ENCODE data around the gene LRRC74B. TPM values are rescaled to one million over a fixed set of nuclear protein-coding genes. Genes with fewer than 3 reads are reported as not detected.

The LRRC74B gene
- total and polyA plus RNA-seq, 2 experiments from 2014 or later: 0.12 TPM; not detected in 1

DNA sequence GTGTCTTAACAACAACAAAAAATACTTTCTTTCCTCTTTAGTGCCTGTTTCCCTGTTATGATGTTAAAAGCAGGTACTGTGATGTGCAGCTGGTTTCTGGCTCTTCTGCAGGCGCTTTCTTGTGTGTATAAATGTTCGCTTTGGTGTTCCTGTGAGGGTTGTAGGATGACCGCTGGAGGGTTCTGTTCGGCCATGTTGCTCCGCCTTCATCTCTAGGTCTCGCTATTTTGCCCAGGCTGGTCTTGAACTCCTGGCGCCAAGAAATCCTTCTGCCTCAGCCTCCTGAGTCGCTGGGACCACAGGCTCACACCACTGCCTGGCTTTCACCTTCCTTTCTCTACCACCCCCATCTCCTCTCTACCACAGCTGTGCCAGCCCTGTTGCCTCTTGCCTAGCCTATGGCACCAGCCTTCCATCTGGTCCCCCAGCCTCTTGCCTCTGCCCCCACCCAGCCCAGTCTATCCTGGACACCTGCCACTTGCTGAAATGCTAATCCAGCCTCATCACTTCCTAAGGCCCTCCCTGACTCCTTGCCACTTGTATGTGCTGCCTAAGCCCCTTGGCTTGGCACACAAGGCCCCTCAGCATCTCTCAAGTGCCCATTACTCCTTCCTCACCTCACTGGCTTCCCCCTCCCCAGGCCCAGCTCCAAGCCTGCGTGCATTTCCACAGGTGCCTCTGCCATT, 5.5 kb downstream of the LRRC74B start:
- Histone ChIP-seq H3K4me1 (ENCODE audit: low read depth) (no peaks in the 10 kb centered on the region), H3K9me3 (ENCODE audit: low read depth) (no peaks in the 10 kb centered on the region), H3K4me3 (no peak overlapping the region), H3K36me3 (no peaks in the 10 kb centered on the region), H3K27me3 (no peaks in the 10 kb centered on the region), H3K27ac (no peak overlapping the region)
- DNase-seq (ENCODE audit: low read depth in 1 of 2, low spot score in 1 of 2): no peak
- TF ChIP-seq, protein P1, sequence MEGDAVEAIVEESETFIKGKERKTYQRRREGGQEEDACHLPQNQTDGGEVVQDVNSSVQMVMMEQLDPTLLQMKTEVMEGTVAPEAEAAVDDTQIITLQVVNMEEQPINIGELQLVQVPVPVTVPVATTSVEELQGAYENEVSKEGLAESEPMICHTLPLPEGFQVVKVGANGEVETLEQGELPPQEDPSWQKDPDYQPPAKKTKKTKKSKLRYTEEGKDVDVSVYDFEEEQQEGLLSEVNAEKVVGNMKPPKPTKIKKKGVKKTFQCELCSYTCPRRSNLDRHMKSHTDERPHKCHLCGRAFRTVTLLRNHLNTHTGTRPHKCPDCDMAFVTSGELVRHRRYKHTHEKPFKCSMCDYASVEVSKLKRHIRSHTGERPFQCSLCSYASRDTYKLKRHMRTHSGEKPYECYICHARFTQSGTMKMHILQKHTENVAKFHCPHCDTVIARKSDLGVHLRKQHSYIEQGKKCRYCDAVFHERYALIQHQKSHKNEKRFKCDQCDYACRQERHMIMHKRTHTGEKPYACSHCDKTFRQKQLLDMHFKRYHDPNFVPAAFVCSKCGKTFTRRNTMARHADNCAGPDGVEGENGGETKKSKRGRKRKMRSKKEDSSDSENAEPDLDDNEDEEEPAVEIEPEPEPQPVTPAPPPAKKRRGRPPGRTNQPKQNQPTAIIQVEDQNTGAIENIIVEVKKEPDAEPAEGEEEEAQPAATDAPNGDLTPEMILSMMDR (IDR thresholded peaks at IDR 0.05; ENCODE audit: low read depth, low read length): no peak

DNA sequence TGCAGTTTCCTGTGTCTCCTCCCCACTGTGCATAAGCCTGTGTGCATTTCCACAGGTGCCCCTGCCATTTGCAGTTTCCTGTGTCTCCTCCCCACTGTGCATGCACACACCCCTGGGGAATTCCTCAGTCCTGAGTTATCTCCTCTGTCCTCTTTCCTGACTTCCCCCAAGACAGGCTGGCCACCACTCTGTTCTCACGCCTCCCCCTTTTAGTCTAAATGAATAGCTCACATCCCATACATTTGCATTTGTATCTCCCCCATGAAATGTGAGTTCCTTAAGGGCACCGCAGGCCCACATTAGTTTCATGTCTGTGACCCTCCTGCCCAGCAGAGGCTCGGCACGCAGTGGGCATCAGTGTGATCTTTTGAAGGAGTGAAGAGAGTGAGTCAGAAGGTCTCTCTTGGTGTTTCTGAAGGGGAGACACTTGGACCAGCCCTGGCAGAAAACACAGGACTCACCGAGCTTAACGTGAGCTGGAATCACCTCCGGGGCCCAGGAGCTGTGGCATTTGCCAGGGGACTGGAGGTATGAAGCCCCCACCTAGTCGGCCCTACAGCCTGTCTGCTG, 6.2 kb downstream of the LRRC74B start:
- DNase-seq (ENCODE audit: low read depth in 1 of 2, low spot score in 1 of 2): no peak
- Histone ChIP-seq H3K9me3 (ENCODE audit: low read depth) (no peaks in the 10 kb centered on the region), H3K27me3 (no peaks in the 10 kb centered on the region), H3K4me1 (ENCODE audit: low read depth) (no peaks in the 10 kb centered on the region), H3K27ac (no peak overlapping the region), H3K36me3 (no peaks in the 10 kb centered on the region), H3K4me3 (no peak overlapping the region)
- TF ChIP-seq, protein P1 (IDR thresholded peaks at IDR 0.05; ENCODE audit: low read depth, low read length): no peak

DNA sequence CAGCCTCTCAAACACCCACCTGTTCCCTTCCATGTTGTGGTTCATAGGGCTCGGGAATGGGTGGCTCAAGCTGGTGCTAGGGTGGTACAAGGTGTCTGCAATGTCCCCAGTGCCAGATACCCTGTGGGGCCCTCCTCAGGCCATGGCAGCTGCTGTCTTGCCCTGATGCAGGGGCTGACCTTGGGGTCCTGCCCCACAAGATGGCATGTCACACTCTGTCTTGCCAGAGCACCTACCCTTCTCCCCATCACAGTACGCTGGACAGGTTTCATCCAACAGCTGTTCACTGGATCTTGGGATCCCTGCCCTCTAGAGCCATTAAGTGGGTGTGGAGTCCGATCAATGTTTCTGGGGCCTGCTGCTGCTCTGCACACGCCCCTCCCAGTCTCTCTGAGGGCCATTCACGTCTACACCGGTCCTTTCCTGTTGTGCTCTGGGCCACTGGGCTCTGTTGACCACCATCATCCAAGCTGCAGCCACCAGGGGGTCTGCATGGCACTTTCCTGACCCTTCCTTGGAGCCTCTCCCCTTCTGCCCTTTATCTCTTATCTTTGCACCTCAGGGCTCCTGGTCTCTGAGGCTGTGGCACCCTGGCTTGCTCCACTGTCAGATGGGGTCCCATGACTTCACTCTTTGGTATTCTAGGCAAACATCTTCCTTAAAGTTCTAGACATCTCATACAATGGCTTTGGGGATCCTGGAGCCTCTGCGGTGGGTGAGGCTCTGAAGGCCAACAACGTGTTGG, 7.1 kb downstream of the LRRC74B start:
- Histone ChIP-seq H3K4me1 (ENCODE audit: low read depth) (no peaks in the 10 kb centered on the region), H3K36me3 (no peaks in the 10 kb centered on the region), H3K4me3 (no peak overlapping the region), H3K27ac (no peak overlapping the region), H3K27me3 (no peaks in the 10 kb centered on the region), H3K9me3 (ENCODE audit: low read depth) (no peaks in the 10 kb centered on the region)
- TF ChIP-seq, protein P1 (IDR thresholded peaks at IDR 0.05; ENCODE audit: low read depth, low read length): no peak
- DNase-seq (ENCODE audit: low read depth in 1 of 2, low spot score in 1 of 2): no peak

DNA sequence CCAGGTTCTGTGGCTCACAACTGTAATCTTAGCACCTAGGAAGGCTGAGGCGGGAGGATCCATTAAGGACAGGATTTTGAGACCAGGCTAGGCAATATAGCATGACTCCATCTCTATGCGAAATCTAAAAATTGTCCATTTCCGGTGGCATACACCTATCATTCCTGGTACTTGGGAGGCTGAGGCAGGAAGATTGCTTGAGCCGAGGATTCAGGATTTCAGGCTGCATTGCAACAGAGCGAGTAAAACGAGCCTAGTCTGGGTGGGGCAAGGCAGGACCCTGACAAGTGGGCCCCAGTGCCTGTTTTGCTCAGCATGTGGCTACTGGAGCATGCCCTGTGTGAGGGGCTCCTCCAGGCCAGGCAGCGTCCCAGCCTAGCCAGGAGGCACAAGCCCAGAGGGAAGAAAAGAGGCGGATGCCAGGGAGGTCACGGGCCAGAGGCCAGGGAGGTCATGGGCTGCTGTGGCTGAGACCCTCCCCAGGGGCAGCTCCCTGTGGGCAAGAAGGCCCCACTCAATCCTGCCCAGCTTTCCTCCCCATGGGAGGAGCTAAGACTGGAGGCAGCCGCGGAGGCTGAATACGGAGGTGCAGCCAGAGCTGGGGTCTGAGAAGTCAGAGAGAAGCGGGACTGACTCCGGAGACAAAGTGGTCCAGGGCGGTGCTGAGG, 8.4 kb downstream of the LRRC74B start:
- no peak for DNase-seq (ENCODE audit: low read depth in 1 of 2, low spot score in 1 of 2)
- H3K9me3 ChIP-seq (ENCODE audit: low read depth): no peaks in the 10 kb centered on the region
- no peak overlapping the region for H3K4me3 ChIP-seq
- no peaks in the 10 kb centered on the region for H3K27me3 ChIP-seq
- no peaks in the 10 kb centered on the region for H3K36me3 ChIP-seq
- TF ChIP-seq, protein P1 (IDR thresholded peaks at IDR 0.05; ENCODE audit: low read depth, low read length): no peak
- H3K4me1 ChIP-seq (ENCODE audit: low read depth): no peaks in the 10 kb centered on the region
- no peak overlapping the region for H3K27ac ChIP-seq

DNA sequence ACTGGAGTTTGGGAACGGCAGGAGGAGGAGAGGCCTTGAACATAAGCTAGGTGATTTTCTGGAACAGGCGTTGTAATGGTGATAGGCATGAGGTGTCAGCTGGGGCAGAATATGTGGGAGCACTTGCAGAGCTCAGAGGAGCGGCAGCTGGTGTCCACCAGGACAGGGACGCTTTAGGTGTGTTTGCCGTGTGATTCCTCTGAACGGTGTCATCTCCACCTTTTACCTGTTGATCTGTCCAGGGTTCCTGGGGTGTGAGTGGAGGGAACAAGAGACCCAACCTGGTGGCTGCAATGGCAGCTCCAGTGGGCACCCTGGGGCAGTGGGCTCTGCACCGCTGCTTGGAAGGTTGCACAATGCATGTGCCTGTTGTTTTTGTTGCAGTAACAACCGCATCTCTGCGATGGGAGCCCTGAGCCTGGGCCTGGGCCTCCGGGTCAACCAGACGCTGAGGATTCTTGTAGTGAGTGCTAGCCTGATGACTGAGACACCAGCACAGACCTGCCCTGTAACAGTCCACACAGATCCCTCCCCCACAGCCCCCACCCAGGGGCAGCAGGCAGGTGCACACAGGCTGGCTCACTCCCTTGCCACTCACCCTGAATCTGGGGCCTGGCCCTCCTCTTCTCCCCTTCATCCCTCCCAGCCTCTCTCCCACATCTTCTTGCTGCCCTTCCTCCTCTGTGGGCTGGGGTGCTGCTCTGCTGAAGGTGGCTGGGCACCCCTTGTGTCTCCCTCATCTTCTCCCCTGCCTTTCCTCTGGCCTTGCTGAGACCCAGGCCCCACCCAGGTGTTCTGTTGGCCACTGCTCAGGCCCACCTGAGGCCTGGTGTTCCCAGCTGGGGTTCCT, 9.2 kb downstream of the LRRC74B start:
- TF ChIP-seq, protein P1 (IDR thresholded peaks at IDR 0.05; ENCODE audit: low read depth, low read length): no peak
- Histone ChIP-seq H3K27ac (no peak overlapping the region), H3K9me3 (ENCODE audit: low read depth) (no peaks in the 10 kb centered on the region), H3K36me3 (no peaks in the 10 kb centered on the region), H3K4me1 (ENCODE audit: low read depth) (no peaks in the 10 kb centered on the region), H3K4me3 (no peak overlapping the region), H3K27me3 (no peaks in the 10 kb centered on the region)
- no peak for DNase-seq (ENCODE audit: low read depth in 1 of 2, low spot score in 1 of 2)
